Adrenal gland (tissue), 12 donors: ENCODE measurements around the gene SUMO2. TPM values are rescaled to one million over a fixed set of nuclear protein-coding genes. Genes with fewer than 3 reads are reported as not detected.

ENCODE experiments used
- DNase-seq, 7 donors: peaks; one replicate each; pipeline ENCODE4 v3.0.0-alpha.2; 2019 to 2020
- H3K27ac ChIP-seq, 5 donors: fragments of 200-600 bp; sonication (generic) in 4 of 5; 1 replicate in 3 of 5; 2 replicates in 2 of 5; pipeline versions ENCODE4 v1.5.1 to v1.8.0; 2016 to 2020; ENCODE audit warnings: mild to moderate bottlenecking in 1 of 5
- H3K27me3 ChIP-seq: fragments of 200-600 bp; 2 replicates; pipeline ENCODE4 v1.8.0; 2021
- H3K36me3 ChIP-seq, 2 donors: fragments of 200-600 bp; replicated peaks in 1 of 2; 1 replicate in 1 of 2; 2 replicates in 1 of 2; pipeline versions ENCODE4 v1.5.1 to v1.8.0; 2018 to 2022
- H3K4me1 ChIP-seq, 2 donors: fragments of 200-600 bp; replicated peaks in 1 of 2; 1 replicate in 1 of 2; 2 replicates in 1 of 2; pipeline versions ENCODE4 v1.5.1 to v1.8.0; 2018 to 2021
- H3K4me3 ChIP-seq, 4 donors: fragments of 200-600 bp; sonication (generic) in 3 of 4; one replicate each; pipeline ENCODE4 v1.5.1; 2016 to 2018
- H3K9me3 ChIP-seq, 3 donors: fragments of 200-600 bp; sonication (generic) in 1 of 3; replicated peaks in 1 of 3; 1 replicate in 2 of 3; 2 replicates in 1 of 3; pipeline versions ENCODE4 v1.5.1 to v1.8.0; 2016 to 2021
- CTCF ChIP-seq, 6 experiments: fragments of 450-650 bp in 4 of 6; fragments of 200-600 bp in 2 of 6; sonication (generic) in 1 of 6; IDR thresholded peaks; 1 replicate in 5 of 6; 2 replicates in 1 of 6; pipeline versions ENCODE4 v1.5.1 to v1.8.0; 2016 to 2021; ENCODE audit warnings: antibody characterized with exemption in 6 of 6, mild to moderate bottlenecking in 2 of 6, moderate library complexity in 1 of 6
- POLR2A ChIP-seq, 2 donors: fragments of 450-650 bp; IDR thresholded peaks; one replicate each; pipeline ENCODE4 v1.6.1; 2017; ENCODE audit warnings: antibody characterized with exemption in 2 of 2, mild to moderate bottlenecking in 2 of 2, moderate library complexity in 1 of 2
- WGBS, 4 donors: extraction: QIAGEN DNeasy Blood & Tissue Kit in 2 of 4; methylation state at CpG; one replicate each; pipeline versions ENCODE4 v1.1.5 to v1.1.7; 2013 to 2017; 5-methylcytosine and 5-hydroxymethylcytosine counted together
- intact Hi-C, 2 donors: fragments of 100-400 bp; cut with DNase I; formaldehyde crosslinking; loops; one replicate each; pipeline versions ENCODE4 v1.14.1 to v1.15.0; 2022 to 2023
- polyA plus RNA-seq, 3 donors: library from polyadenylated mRNA; stranded (reverse); fragments of 200-250 nt in 2 of 3; fragments of 350-450 nt in 1 of 3; fragmentation: Illumina TruSeq in 1 of 3; extraction: RNeasy Lipid Tissue Mini Kit (QIAGEN cat#74804) in 1 of 3; gene quantifications; one replicate each; pipeline ENCODE4 v1.2.3, GENCODE V29; 2013 to 2014
- total RNA-seq, 9 donors: library from RNA; depleted of rRNA in 4 of 9; stranded (reverse); fragments of >200 nt in 4 of 9; fragments of 120-200 nt in 1 of 9; fragmentation: NEBNext Ultra II Directional in 1 of 9; extraction: Animal tissue kit (Norgen Biotek cat#: 25700) in 1 of 9; gene quantifications; one replicate each; pipeline versions ENCODE4 v1.1.0 to v1.2.4, GENCODE V29; 2013 to 2023
- donor health status: healthy with polysubstance abuse.
- donor health status: Bipolar disorder and iron deficiency.
- donor health status: DM: yes; HTN: yes; CAD: no.
- donor health status: DM: no; HTN: no; CAD: no.
- donor health status: DM: no; HTN: no; CAD: no.
- donor health status: DM: yes; HTN: yes; CAD: no.

The SUMO2 gene
- total and polyA plus RNA-seq, 12 donors: 54.9 to 371 (median 215) TPM

- peaks cover 0 to 23% of the 10 kb centered on the region in 2 donors for H3K4me1 ChIP-seq
- no peak overlapping the region for H3K4me3 ChIP-seq
- H3K36me3 ChIP-seq: peaks cover 0 to 59% of the 10 kb centered on the region in 2 donors
- H3K27ac ChIP-seq: no peak overlapping the region
- no peak for DNase-seq
- intact Hi-C loops: loop anchor here in 1 of 2 donors (10.0 kb wide), 1 partner anchor 54 kb away; no protein-coding TSS in a partner anchor
- no peak for TF ChIP-seq CTCF (IDR thresholded peaks at IDR 0.05)
- TF ChIP-seq POLR2A (IDR thresholded peaks at IDR 0.05): no peak
- no peaks in the 10 kb centered on the region for H3K9me3 ChIP-seq
- H3K27me3 ChIP-seq: no peaks in the 10 kb centered on the region
- WGBS, 4 donors: 85 to 97% (median 94%) methylated on average over 6 of the region's 6 CpGs
Measured at GRCh38 chr17:75178453-75178852, 4.3 kb downstream of the SUMO2 start.

- no peak overlapping the region for H3K4me3 ChIP-seq
- H3K27me3 ChIP-seq: no peaks in the 10 kb centered on the region
- no peaks in the 10 kb centered on the region for H3K9me3 ChIP-seq
- 85 to 87% (median 86%) methylated on average over 5 of the region's 5 CpGs for whole genome bisulfite sequencing, 4 donors
- no peak for TF ChIP-seq CTCF (IDR thresholded peaks at IDR 0.05)
- TF ChIP-seq POLR2A (IDR thresholded peaks at IDR 0.05): no peak
- H3K4me1 ChIP-seq: peaks cover 0 to 19% of the 10 kb centered on the region in 2 donors
- H3K27ac ChIP-seq: no peak overlapping the region
- intact Hi-C loops: loop anchor here in 1 of 2 donors (10.0 kb wide), 1 partner anchor 52 kb away; no protein-coding TSS in a partner anchor
- peaks cover 0 to 76% of the 10 kb centered on the region in 2 donors for H3K36me3 ChIP-seq
- DNase-seq: no peak
Measured at GRCh38 chr17:75176625-75177024, 6.1 kb downstream of the SUMO2 start.

- intact Hi-C loops: loop anchor here (5.0 to 10.0 kb wide), 2 partner anchors 50 to 63 kb away; no protein-coding TSS in a partner anchor
- Histone ChIP-seq H3K27me3 (no peaks in the 10 kb centered on the region), H3K9me3 (no peaks in the 10 kb centered on the region), H3K27ac (no peak overlapping the region), H3K4me1 (peaks cover 0 to 5% of the 10 kb centered on the region in 2 donors), H3K36me3 (peaks cover 0 to 79% of the 10 kb centered on the region in 2 donors), H3K4me3 (no peak overlapping the region)
- TF ChIP-seq CTCF (IDR thresholded peaks at IDR 0.05): no peak
- no peak for TF ChIP-seq POLR2A (IDR thresholded peaks at IDR 0.05)
- WGBS, 4 donors: 92 to 95% (median 94%) methylated on average over 11 of the region's 11 CpGs
- no peak for DNase-seq
Measured at GRCh38 chr17:75174996-75175395, 7.8 kb downstream of the SUMO2 start.

- peaks cover 0 to 73% of the 10 kb centered on the region in 2 donors for H3K36me3 ChIP-seq
- H3K27ac ChIP-seq: no peak overlapping the region
- intact Hi-C loops: loop anchor here (5.0 to 10.0 kb wide), 2 partner anchors 49 to 61 kb away; no protein-coding TSS in a partner anchor
Measured at GRCh38 chr17:75173526-75173925, 9.2 kb downstream of the SUMO2 start.

More at GRCh38 chr17:75173526-75173925, 9.2 kb downstream of the SUMO2 start:
- H3K4me3 ChIP-seq: no peak overlapping the region
- 83 to 87% (median 86%) methylated on average over 4 of the region's 4 CpGs for WGBS, 4 donors
- H3K9me3 ChIP-seq: no peaks in the 10 kb centered on the region
- H3K27me3 ChIP-seq: no peaks in the 10 kb centered on the region
- TF ChIP-seq CTCF (IDR thresholded peaks at IDR 0.05) (no peak), POLR2A (IDR thresholded peaks at IDR 0.05) (no peak)
- DNase-seq: no peak
- no peaks in the 10 kb centered on the region for H3K4me1 ChIP-seq
